ENCODE measurements around the gene CCDC33.

The CCDC33 gene

GRCh38 chr15:74235962-74236361, at the start of gene CCDC33:
Gene CCDC33, plus strand, starts transcription at chr15:74236326. Its CDS starts 394 bp downstream, at chr15:74236720.
- in situ Hi-C loops (cut with HindIII; ENCODE audit: low pct_unique_long_range_greater_than_20kb, low sequenced_read_pairs): no loop called here
- no peak for DNase-seq (ENCODE audit: low read depth in 1 of 2, low spot score in 1 of 2)
- TF ChIP-seq JUND (IDR thresholded peaks at IDR 0.05; ENCODE audit: low read depth): no peak

GRCh38 chr15:74188216-74188615, 47.9 kb upstream of the CCDC33 start:
- in situ Hi-C loops (cut with HindIII; ENCODE audit: low pct_unique_long_range_greater_than_20kb, low sequenced_read_pairs): no loop called here
- no peak for DNase-seq (ENCODE audit: low read depth in 1 of 2, low spot score in 1 of 2)
- TF ChIP-seq JUND (IDR thresholded peaks at IDR 0.05; ENCODE audit: low read depth): no peak

- no peak for DNase-seq (ENCODE audit: low read depth in 1 of 2, low spot score in 1 of 2)
- no peak for TF ChIP-seq JUND (IDR thresholded peaks at IDR 0.05; ENCODE audit: low read depth)
- in situ Hi-C loops (cut with HindIII; ENCODE audit: low pct_unique_long_range_greater_than_20kb, low sequenced_read_pairs): no loop called here
Observed at GRCh38 chr15:74191798-74192197, 44.3 kb upstream of the CCDC33 start.

GRCh38 chr15:74192751-74193150, 43.4 kb upstream of the CCDC33 start:
- TF ChIP-seq JUND (IDR thresholded peaks at IDR 0.05; ENCODE audit: low read depth): no peak
- DNase-seq (ENCODE audit: low read depth in 1 of 2, low spot score in 1 of 2): no peak
- in situ Hi-C loops (cut with HindIII; ENCODE audit: low pct_unique_long_range_greater_than_20kb, low sequenced_read_pairs): no loop called here

- DNase-seq (ENCODE audit: low read depth in 1 of 2, low spot score in 1 of 2): no peak
- in situ Hi-C loops (cut with HindIII; ENCODE audit: low pct_unique_long_range_greater_than_20kb, low sequenced_read_pairs): no loop called here
- no peak for TF ChIP-seq JUND (IDR thresholded peaks at IDR 0.05; ENCODE audit: low read depth)
Observed at GRCh38 chr15:74193299-74193718, 42.8 kb upstream of the CCDC33 start.

GRCh38 chr15:74193905-74194304, 42.2 kb upstream of the CCDC33 start:
- DNase-seq (ENCODE audit: low read depth in 1 of 2, low spot score in 1 of 2): no peak
- no peak for TF ChIP-seq JUND (IDR thresholded peaks at IDR 0.05; ENCODE audit: low read depth)
- in situ Hi-C loops (cut with HindIII; ENCODE audit: low pct_unique_long_range_greater_than_20kb, low sequenced_read_pairs): no loop called here

- in situ Hi-C loops (cut with HindIII; ENCODE audit: low pct_unique_long_range_greater_than_20kb, low sequenced_read_pairs): no loop called here
- no peak for DNase-seq (ENCODE audit: low read depth in 1 of 2, low spot score in 1 of 2)
- TF ChIP-seq JUND (IDR thresholded peaks at IDR 0.05; ENCODE audit: low read depth): no peak
Observed at GRCh38 chr15:74194572-74195559, 41.3 kb upstream of the CCDC33 start.

GRCh38 chr15:74196175-74196574, 40.0 kb upstream of the CCDC33 start:
- no peak for TF ChIP-seq JUND (IDR thresholded peaks at IDR 0.05; ENCODE audit: low read depth)
- in situ Hi-C loops (cut with HindIII; ENCODE audit: low pct_unique_long_range_greater_than_20kb, low sequenced_read_pairs): no loop called here
- DNase-seq (ENCODE audit: low read depth in 1 of 2, low spot score in 1 of 2): no peak

GRCh38 chr15:74197176-74197965, 38.8 kb upstream of the CCDC33 start:
- DNase-seq (ENCODE audit: low read depth in 1 of 2, low spot score in 1 of 2): no peak
- TF ChIP-seq JUND (IDR thresholded peaks at IDR 0.05; ENCODE audit: low read depth): no peak
- in situ Hi-C loops (cut with HindIII; ENCODE audit: low pct_unique_long_range_greater_than_20kb, low sequenced_read_pairs): no loop called here

GRCh38 chr15:74199297-74199652, 36.9 kb upstream of the CCDC33 start:
- no peak for DNase-seq (ENCODE audit: low read depth in 1 of 2, low spot score in 1 of 2)
- TF ChIP-seq JUND (IDR thresholded peaks at IDR 0.05; ENCODE audit: low read depth): no peak
- in situ Hi-C loops (cut with HindIII; ENCODE audit: low pct_unique_long_range_greater_than_20kb, low sequenced_read_pairs): no loop called here

- peak; percentile 65 to 78 for DNase-seq (ENCODE audit: low read depth in 1 of 2, low spot score in 1 of 2)
- in situ Hi-C loops (cut with HindIII; ENCODE audit: low pct_unique_long_range_greater_than_20kb, low sequenced_read_pairs): no loop called here
Observed at GRCh38 chr15:74200412-74200815, 35.7 kb upstream of the CCDC33 start.

GRCh38 chr15:74200871-74201419, 35.2 kb upstream of the CCDC33 start:
- DNase-seq (ENCODE audit: low read depth in 1 of 2, low spot score in 1 of 2): no peak
- in situ Hi-C loops (cut with HindIII; ENCODE audit: low pct_unique_long_range_greater_than_20kb, low sequenced_read_pairs): no loop called here
- TF ChIP-seq JUND (IDR thresholded peaks at IDR 0.05; ENCODE audit: low read depth): no peak

More at GRCh38 chr15:74200412-74200815, 35.7 kb upstream of the CCDC33 start:
- no peak; the same call in 1 of the 2 replicates for TF ChIP-seq JUND (IDR thresholded peaks at IDR 0.05; ENCODE audit: low read depth)

All from T47D (cell line).